Astrocyte (in vitro differentiated cells and primary cell): ENCODE data around the gene CERS4.

Experiments
- EZH2 ChIP-seq: IDR thresholded peaks from 2 replicates; pipeline ENCODE4 v1.6.1; 2012; ENCODE audit warnings: mild to moderate bottlenecking, low read length, inconsistent platforms; ENCODE audit not compliant: insufficient read depth
- TF ChIP-seq, protein P1 (sequence below): IDR thresholded peaks from 2 replicates; pipeline ENCODE4 v1.5.1; 2011; ENCODE audit warnings: low read depth, mild to moderate bottlenecking, inconsistent platforms, low read length, moderate library complexity; ENCODE audit not compliant: insufficient read depth

DNA sequence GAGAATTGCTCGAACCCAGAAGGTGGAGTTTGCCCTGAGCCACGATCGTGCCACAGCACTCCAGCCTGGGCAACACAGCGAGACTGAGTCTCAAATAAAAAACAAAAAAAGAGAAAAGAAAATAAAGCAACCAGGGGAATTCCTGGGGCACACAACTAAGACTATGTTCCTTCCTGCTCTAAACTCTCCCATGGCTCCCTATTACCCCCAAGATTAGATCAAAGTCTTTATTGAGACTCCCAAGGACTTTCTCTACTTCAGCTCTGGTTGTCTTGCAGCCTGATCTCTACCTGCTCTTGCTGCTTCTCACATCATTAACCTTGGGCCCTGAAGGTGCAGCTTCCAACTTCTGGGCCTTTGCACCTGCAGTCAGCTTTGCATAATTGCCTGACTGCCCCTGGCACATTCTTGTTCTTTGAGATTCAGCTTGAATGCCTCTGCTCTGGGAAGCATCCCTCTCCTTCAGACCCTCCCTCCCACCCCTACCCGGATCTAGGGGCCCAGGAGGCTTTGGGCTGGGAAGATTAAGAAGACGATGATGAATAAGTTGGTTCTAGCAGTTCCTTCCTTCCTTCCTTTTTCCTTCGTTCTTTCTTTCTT is 16.8 kb upstream of the CERS4 start:
- TF ChIP-seq EZH2, result no peak
- TF ChIP-seq, protein P1, sequence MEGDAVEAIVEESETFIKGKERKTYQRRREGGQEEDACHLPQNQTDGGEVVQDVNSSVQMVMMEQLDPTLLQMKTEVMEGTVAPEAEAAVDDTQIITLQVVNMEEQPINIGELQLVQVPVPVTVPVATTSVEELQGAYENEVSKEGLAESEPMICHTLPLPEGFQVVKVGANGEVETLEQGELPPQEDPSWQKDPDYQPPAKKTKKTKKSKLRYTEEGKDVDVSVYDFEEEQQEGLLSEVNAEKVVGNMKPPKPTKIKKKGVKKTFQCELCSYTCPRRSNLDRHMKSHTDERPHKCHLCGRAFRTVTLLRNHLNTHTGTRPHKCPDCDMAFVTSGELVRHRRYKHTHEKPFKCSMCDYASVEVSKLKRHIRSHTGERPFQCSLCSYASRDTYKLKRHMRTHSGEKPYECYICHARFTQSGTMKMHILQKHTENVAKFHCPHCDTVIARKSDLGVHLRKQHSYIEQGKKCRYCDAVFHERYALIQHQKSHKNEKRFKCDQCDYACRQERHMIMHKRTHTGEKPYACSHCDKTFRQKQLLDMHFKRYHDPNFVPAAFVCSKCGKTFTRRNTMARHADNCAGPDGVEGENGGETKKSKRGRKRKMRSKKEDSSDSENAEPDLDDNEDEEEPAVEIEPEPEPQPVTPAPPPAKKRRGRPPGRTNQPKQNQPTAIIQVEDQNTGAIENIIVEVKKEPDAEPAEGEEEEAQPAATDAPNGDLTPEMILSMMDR, result no peak
